DND-41 (cell line): ENCODE results near the gene CBX7.

Experiments used
- ATAC-seq: fragments of 200-7000 bp; cut with Tn5 transposase; 3 replicates; pipeline ENCODE4 v1.9.1; 2021; ENCODE audit warnings: low read depth; ENCODE audit not compliant: insufficient read depth
- DNase-seq: peaks from one replicate; pipeline ENCODE4 v3.0.0-alpha.2; 2020
- H2AFZ ChIP-seq: 2 replicates; pipeline ENCODE4 v1.6.0; 2012; ENCODE audit warnings: low read depth, low read length
- H3K27ac ChIP-seq: 2 replicates; pipeline ENCODE4 v1.5.1; 2012; ENCODE audit warnings: low read length, inconsistent platforms
- H3K27me3 ChIP-seq: fragments of 200-600 bp; sonication (generic); 2 replicates; pipeline ENCODE4 v1.6.0; 2012; ENCODE audit warnings: low read length, mild to moderate bottlenecking, inconsistent platforms; ENCODE audit not compliant: insufficient read depth, poor library complexity
- H3K36me3 ChIP-seq: 2 replicates; pipeline ENCODE4 v1.5.1; 2012; ENCODE audit warnings: low read length, inconsistent platforms; ENCODE audit not compliant: insufficient read depth
- H3K4me1 ChIP-seq: 2 replicates; pipeline ENCODE4 v1.5.1; 2012; ENCODE audit warnings: mild to moderate bottlenecking, low read length; ENCODE audit not compliant: insufficient read depth
- H3K4me2 ChIP-seq: 2 replicates; pipeline ENCODE4 v1.6.0; 2012; ENCODE audit warnings: mild to moderate bottlenecking, moderate library complexity, low read length, inconsistent platforms; ENCODE audit not compliant: insufficient read depth
- H3K4me3 ChIP-seq, 2 experiments: fragments of 200-600 bp in 1 of 2; shearing (Covaris generic) in 1 of 2; 2 replicates each; pipeline ENCODE4 v1.5.1; 2012 to 2016; ENCODE audit warnings: inconsistent platforms in 2 of 2, low read length in 2 of 2, mild to moderate bottlenecking in 2 of 2, low read depth in 1 of 2, moderate library complexity in 1 of 2
- H3K79me2 ChIP-seq: 2 replicates; pipeline ENCODE4 v1.6.0; 2012; ENCODE audit warnings: low read length, inconsistent platforms; ENCODE audit not compliant: insufficient read depth
- H3K9ac ChIP-seq: 2 replicates; pipeline ENCODE4 v1.6.0; 2012; ENCODE audit warnings: low read depth, mild to moderate bottlenecking, inconsistent platforms, low read length, moderate library complexity
- H3K9me3 ChIP-seq: 2 replicates; pipeline ENCODE4 v1.5.1; 2012; ENCODE audit warnings: low read length, moderate library complexity, mild to moderate bottlenecking, inconsistent platforms; ENCODE audit not compliant: insufficient read depth, severe bottlenecking
- H4K20me1 ChIP-seq: 2 replicates; pipeline ENCODE4 v1.6.0; 2012; ENCODE audit warnings: low read length; ENCODE audit not compliant: insufficient read depth
- CTCF ChIP-seq: IDR thresholded peaks from 2 replicates; pipeline ENCODE4 v1.5.1; 2012; ENCODE audit warnings: borderline replicate concordance, low read length, moderate library complexity, mild to moderate bottlenecking; ENCODE audit not compliant: poor library complexity, severe bottlenecking; ENCODE audit errors: extremely low read depth
- EZH2 ChIP-seq: IDR thresholded peaks from 3 replicates; pipeline ENCODE4 v1.6.1; 2012; ENCODE audit warnings: borderline replicate concordance, low read depth, mild to moderate bottlenecking, moderate library complexity, low read length, inconsistent platforms; ENCODE audit not compliant: severe bottlenecking

The CBX7 gene

GRCh38 chr22:39083212-39084165 lies 69.0 kb downstream of the CBX7 start:
- Histone ChIP-seq H3K9ac (no peak overlapping the region), H3K79me2 (no peaks in the 10 kb centered on the region), H3K27ac (no peak overlapping the region), H3K36me3 (no peaks in the 10 kb centered on the region), H3K4me1 (0 out of 2 replicates have a peak, but pooled peaks cover under 1% of the 10 kb centered on the region), H3K4me2 (no peak overlapping the region), H3K27me3 (no peaks in the 10 kb centered on the region), H3K9me3 (no peaks in the 10 kb centered on the region), H3K4me3 (no peak overlapping the region), H4K20me1 (no peaks in the 10 kb centered on the region), H2AFZ (no peak overlapping the region)
- ATAC-seq (no peak), DNase-seq (no peak)
- TF ChIP-seq EZH2 (no peak), CTCF (no peak)

- no peak overlapping the region for H3K4me2 ChIP-seq
- TF ChIP-seq CTCF (no peak), EZH2 (no peak)
- DNase-seq (no peak), ATAC-seq (no peak)
- H3K9ac ChIP-seq: no peak overlapping the region
- H3K9me3 ChIP-seq: no peaks in the 10 kb centered on the region
- peaks cover 15% of the 10 kb centered on the region for H3K4me1 ChIP-seq
- H3K27me3 ChIP-seq: no peaks in the 10 kb centered on the region
- H3K36me3 ChIP-seq: no peaks in the 10 kb centered on the region
- no peak overlapping the region for H3K27ac ChIP-seq
- no peaks in the 10 kb centered on the region for H3K79me2 ChIP-seq
- H3K4me3 ChIP-seq: no peak overlapping the region
- no peak overlapping the region for H2AFZ ChIP-seq
- H4K20me1 ChIP-seq: no peaks in the 10 kb centered on the region
These were observed 70.9 kb downstream of the CBX7 start for GRCh38 chr22:39081598-39081997.

- Histone ChIP-seq H3K4me2 (no peak overlapping the region), H3K27ac (no peak overlapping the region), H3K4me1 (peaks cover 15% of the 10 kb centered on the region), H3K9ac (no peak overlapping the region), H3K79me2 (no peaks in the 10 kb centered on the region), H2AFZ (no peak overlapping the region), H3K4me3 (no peak overlapping the region), H3K9me3 (no peaks in the 10 kb centered on the region), H3K27me3 (no peaks in the 10 kb centered on the region), H3K36me3 (no peaks in the 10 kb centered on the region), H4K20me1 (no peaks in the 10 kb centered on the region)
- no peak for ATAC-seq
- no peak for DNase-seq
- TF ChIP-seq EZH2 (no peak), CTCF (no peak)
These were observed 71.5 kb downstream of the CBX7 start for GRCh38 chr22:39081016-39081415.
